ENCODE data around the gene IL18RAP.

The IL18RAP gene

GRCh38 chr2:102483086-102483485, 60.1 kb downstream of the IL18RAP start:
- no peak overlapping the region for H3K4me3 ChIP-seq (ENCODE audit: low read length in 2 of 2)
- no peaks in the 10 kb centered on the region for H3K4me1 ChIP-seq (ENCODE audit: control insufficient read depth, insufficient read depth, low read length)
- H3K27me3 ChIP-seq (ENCODE audit: control insufficient read depth in 1 of 2, insufficient read depth in 2 of 2, low read length in 2 of 2) = peaks cover 2 to 4% of the 10 kb centered on the region in 2 donors
- H3K36me3 ChIP-seq (ENCODE audit: control insufficient read depth in 2 of 2, insufficient read depth in 2 of 2, low read length in 2 of 2) = no peaks in the 10 kb centered on the region
- H3K9ac ChIP-seq (ENCODE audit: low read length in 2 of 2) = no peak overlapping the region
- no peak overlapping the region for H3K27ac ChIP-seq (ENCODE audit: low read length)
- H3K9me3 ChIP-seq (ENCODE audit: control insufficient read depth in 2 of 2, low read length in 2 of 2) = no peaks in the 10 kb centered on the region

DNA sequence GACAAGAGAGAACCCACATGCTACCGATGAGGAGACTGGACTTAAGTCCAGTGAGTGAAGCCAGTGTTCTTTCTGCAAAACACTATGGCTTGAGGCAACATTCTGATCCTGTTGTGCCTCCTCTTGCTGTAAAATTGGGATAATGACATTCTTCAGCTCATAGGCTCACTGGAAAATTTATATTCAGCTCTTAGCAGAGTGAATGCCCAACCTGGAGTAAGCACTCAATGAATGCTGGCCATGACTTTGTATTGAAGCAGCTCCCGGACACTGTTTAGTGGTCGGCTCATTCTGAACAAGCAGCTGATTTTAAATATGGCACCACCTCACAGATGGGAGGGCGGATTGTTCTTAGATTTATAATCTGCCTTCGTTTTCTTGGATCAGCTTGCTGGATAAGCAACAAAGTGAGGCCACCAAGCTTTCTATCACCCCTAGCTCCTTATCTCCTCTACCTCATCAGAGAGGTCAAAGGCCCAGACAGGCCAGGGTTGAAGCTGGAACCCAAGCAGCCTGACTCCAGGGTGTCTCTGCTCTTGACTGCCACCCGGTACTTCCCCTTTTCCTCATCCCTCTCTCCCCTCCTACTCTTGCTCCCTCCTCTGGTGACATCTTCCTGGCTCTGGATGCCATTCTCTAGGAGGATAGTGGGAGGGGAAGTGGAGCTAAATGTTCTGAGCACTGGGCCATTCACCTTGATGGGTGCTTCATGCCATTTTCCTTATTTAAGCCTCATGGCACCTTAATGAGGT, 61.5 kb downstream of the IL18RAP start:
- no peaks in the 10 kb centered on the region for H3K36me3 ChIP-seq (ENCODE audit: control insufficient read depth in 2 of 2, insufficient read depth in 2 of 2, low read length in 2 of 2)
- peaks cover 2 to 4% of the 10 kb centered on the region in 2 donors for H3K27me3 ChIP-seq (ENCODE audit: control insufficient read depth in 1 of 2, insufficient read depth in 2 of 2, low read length in 2 of 2)
- H3K4me1 ChIP-seq (ENCODE audit: control insufficient read depth, insufficient read depth, low read length) = no peaks in the 10 kb centered on the region
- no peak overlapping the region for H3K4me3 ChIP-seq (ENCODE audit: low read length in 2 of 2)
- no peaks in the 10 kb centered on the region for H3K9me3 ChIP-seq (ENCODE audit: control insufficient read depth in 2 of 2, low read length in 2 of 2)
- H3K9ac ChIP-seq (ENCODE audit: low read length in 2 of 2) = no peak overlapping the region
- no peak overlapping the region for H3K27ac ChIP-seq (ENCODE audit: low read length)

GRCh38 chr2:102485147-102485785, 62.3 kb downstream of the IL18RAP start:
- Histone ChIP-seq H3K9me3 (ENCODE audit: control insufficient read depth in 2 of 2, low read length in 2 of 2) (no peaks in the 10 kb centered on the region), H3K9ac (ENCODE audit: low read length in 2 of 2) (no peak overlapping the region), H3K4me1 (ENCODE audit: control insufficient read depth, insufficient read depth, low read length) (no peaks in the 10 kb centered on the region), H3K27ac (ENCODE audit: low read length) (no peak overlapping the region), H3K4me3 (ENCODE audit: low read length in 2 of 2) (no peak overlapping the region), H3K36me3 (ENCODE audit: control insufficient read depth in 2 of 2, insufficient read depth in 2 of 2, low read length in 2 of 2) (no peaks in the 10 kb centered on the region), H3K27me3 (ENCODE audit: control insufficient read depth in 1 of 2, insufficient read depth in 2 of 2, low read length in 2 of 2) (peaks cover 2 to 4% of the 10 kb centered on the region in 2 donors)

- no peaks in the 10 kb centered on the region for H3K36me3 ChIP-seq (ENCODE audit: control insufficient read depth in 2 of 2, insufficient read depth in 2 of 2, low read length in 2 of 2)
- no peaks in the 10 kb centered on the region for H3K4me1 ChIP-seq (ENCODE audit: control insufficient read depth, insufficient read depth, low read length)
- no peak overlapping the region for H3K9ac ChIP-seq (ENCODE audit: low read length in 2 of 2)
- no peak overlapping the region for H3K4me3 ChIP-seq (ENCODE audit: low read length in 2 of 2)
- no peaks in the 10 kb centered on the region for H3K9me3 ChIP-seq (ENCODE audit: control insufficient read depth in 2 of 2, low read length in 2 of 2)
- no peak overlapping the region for H3K27ac ChIP-seq (ENCODE audit: low read length)
- peaks cover 0 to 2% of the 10 kb centered on the region in 2 donors for H3K27me3 ChIP-seq (ENCODE audit: control insufficient read depth in 1 of 2, insufficient read depth in 2 of 2, low read length in 2 of 2)
Measured at GRCh38 chr2:102486941-102487702, 64.2 kb downstream of the IL18RAP start.

DNA sequence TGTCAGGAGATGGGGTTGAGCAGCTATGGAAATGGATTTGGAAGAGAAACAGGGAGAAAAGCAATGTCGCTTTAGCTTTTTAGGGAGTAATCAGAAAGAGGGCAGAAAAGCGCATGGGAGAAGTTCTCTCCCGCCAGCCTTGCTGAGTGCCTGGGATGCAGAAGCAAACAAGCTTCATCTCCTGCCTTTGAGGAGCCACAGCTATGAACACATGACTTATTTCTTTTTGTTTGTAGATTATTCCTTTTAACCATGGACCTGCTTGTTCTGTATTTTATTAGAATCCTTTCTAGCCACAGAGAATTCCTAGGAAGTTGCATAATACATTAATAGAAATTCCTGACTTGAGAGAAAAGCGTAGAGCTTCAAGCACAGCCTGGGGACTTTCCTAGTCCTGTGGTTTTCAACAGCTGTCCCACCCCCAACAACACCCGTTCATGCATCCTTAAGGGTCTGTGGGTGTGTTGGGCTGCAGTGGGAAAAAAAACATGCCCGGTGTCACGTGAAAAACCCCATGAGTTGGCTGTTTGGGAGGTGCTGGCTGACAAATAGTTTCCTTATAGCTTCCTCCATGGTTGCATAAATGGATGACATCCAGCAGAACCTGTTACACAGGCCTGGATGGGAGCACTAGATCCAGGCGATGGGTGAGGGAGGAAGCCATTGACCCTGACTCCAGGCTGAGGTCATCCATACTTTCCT, 65.0 kb downstream of the IL18RAP start:
- Histone ChIP-seq H3K4me1 (ENCODE audit: control insufficient read depth, insufficient read depth, low read length) (no peaks in the 10 kb centered on the region), H3K27ac (ENCODE audit: low read length) (no peak overlapping the region)

GRCh38 chr2:102489646-102490045, 66.7 kb downstream of the IL18RAP start:
- no peaks in the 10 kb centered on the region for H3K4me1 ChIP-seq (ENCODE audit: control insufficient read depth, insufficient read depth, low read length)
- H3K27me3 ChIP-seq (ENCODE audit: control insufficient read depth in 1 of 2, insufficient read depth in 2 of 2, low read length in 2 of 2) = peaks cover 0 to 2% of the 10 kb centered on the region in 2 donors
- no peak overlapping the region for H3K9ac ChIP-seq (ENCODE audit: low read length in 2 of 2)
- no peak overlapping the region for H3K27ac ChIP-seq (ENCODE audit: low read length)
- no peaks in the 10 kb centered on the region for H3K9me3 ChIP-seq (ENCODE audit: control insufficient read depth in 2 of 2, low read length in 2 of 2)
- no peaks in the 10 kb centered on the region for H3K36me3 ChIP-seq (ENCODE audit: control insufficient read depth in 2 of 2, insufficient read depth in 2 of 2, low read length in 2 of 2)
- H3K4me3 ChIP-seq (ENCODE audit: low read length in 2 of 2) = no peak overlapping the region

More for the DNA sequence above, 65.0 kb downstream of the IL18RAP start:
- H3K9ac ChIP-seq (ENCODE audit: low read length in 2 of 2) = no peak overlapping the region
- H3K9me3 ChIP-seq (ENCODE audit: control insufficient read depth in 2 of 2, low read length in 2 of 2) = no peaks in the 10 kb centered on the region
- H3K27me3 ChIP-seq (ENCODE audit: control insufficient read depth in 1 of 2, insufficient read depth in 2 of 2, low read length in 2 of 2) = peaks cover 0 to 2% of the 10 kb centered on the region in 2 donors
- no peaks in the 10 kb centered on the region for H3K36me3 ChIP-seq (ENCODE audit: control insufficient read depth in 2 of 2, insufficient read depth in 2 of 2, low read length in 2 of 2)
- no peak overlapping the region for H3K4me3 ChIP-seq (ENCODE audit: low read length in 2 of 2)

DNA sequence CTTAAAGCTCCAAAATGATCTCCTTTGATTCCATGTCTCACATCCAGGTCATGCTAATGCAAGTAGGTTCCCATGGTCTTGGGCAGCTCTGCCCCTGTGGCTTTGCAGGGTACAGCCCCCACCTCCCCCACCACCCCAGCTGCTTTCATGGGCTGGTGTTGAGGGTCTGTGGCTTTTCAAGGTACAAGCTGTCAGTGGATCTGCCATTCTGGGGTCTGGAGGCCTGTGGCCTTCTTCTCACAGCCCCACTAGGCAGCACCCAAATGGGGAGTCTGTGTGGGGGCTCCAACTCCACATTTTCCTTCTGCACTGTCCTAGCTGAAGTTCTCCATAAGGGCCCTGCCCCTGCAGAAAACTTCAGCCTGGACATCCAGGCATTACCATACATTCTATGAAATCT, 69.0 kb downstream of the IL18RAP start:
- Histone ChIP-seq H3K27ac (ENCODE audit: low read length) (no peak overlapping the region), H3K36me3 (ENCODE audit: control insufficient read depth in 2 of 2, insufficient read depth in 2 of 2, low read length in 2 of 2) (no peaks in the 10 kb centered on the region), H3K9ac (ENCODE audit: low read length in 2 of 2) (no peak overlapping the region), H3K4me3 (ENCODE audit: low read length in 2 of 2) (no peak overlapping the region), H3K4me1 (ENCODE audit: control insufficient read depth, insufficient read depth, low read length) (no peaks in the 10 kb centered on the region), H3K9me3 (ENCODE audit: control insufficient read depth in 2 of 2, low read length in 2 of 2) (no peaks in the 10 kb centered on the region), H3K27me3 (ENCODE audit: control insufficient read depth in 1 of 2, insufficient read depth in 2 of 2, low read length in 2 of 2) (peaks cover 0 to 2% of the 10 kb centered on the region in 2 donors)

- H3K27me3 ChIP-seq (ENCODE audit: control insufficient read depth in 1 of 2, insufficient read depth in 2 of 2, low read length in 2 of 2) = no peaks in the 10 kb centered on the region
- H3K9me3 ChIP-seq (ENCODE audit: control insufficient read depth in 2 of 2, low read length in 2 of 2) = no peaks in the 10 kb centered on the region
- no peak overlapping the region for H3K4me3 ChIP-seq (ENCODE audit: low read length in 2 of 2)
- no peaks in the 10 kb centered on the region for H3K36me3 ChIP-seq (ENCODE audit: control insufficient read depth in 2 of 2, insufficient read depth in 2 of 2, low read length in 2 of 2)
- no peak overlapping the region for H3K9ac ChIP-seq (ENCODE audit: low read length in 2 of 2)
- no peak overlapping the region for H3K27ac ChIP-seq (ENCODE audit: low read length)
- H3K4me1 ChIP-seq (ENCODE audit: control insufficient read depth, insufficient read depth, low read length) = no peaks in the 10 kb centered on the region
Measured at GRCh38 chr2:102494570-102494969, 71.6 kb downstream of the IL18RAP start.

DNA sequence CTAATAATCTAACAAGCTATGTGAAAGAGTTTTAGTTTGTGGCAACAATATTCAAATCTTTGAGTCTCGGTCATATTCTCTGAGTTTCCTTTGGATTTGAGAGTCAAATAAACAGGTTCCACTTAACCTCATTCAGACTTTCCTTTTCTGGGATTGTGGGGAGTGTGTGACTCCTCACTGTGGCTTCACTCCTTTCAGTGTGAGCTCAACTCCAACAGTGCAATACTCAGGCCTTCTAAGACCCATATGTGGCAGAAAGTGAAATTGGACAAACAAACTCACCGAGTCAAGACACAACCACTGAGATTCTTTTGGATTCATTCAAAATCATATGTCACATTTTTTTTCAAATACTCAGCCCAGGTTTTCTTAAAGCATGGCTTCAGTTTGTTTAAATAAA, 75.5 kb downstream of the IL18RAP start:
- no peaks in the 10 kb centered on the region for H3K4me1 ChIP-seq (ENCODE audit: control insufficient read depth, insufficient read depth, low read length)
- H3K36me3 ChIP-seq (ENCODE audit: control insufficient read depth in 2 of 2, insufficient read depth in 2 of 2, low read length in 2 of 2) = no peaks in the 10 kb centered on the region
- H3K4me3 ChIP-seq (ENCODE audit: low read length in 2 of 2) = no peak overlapping the region
- H3K27me3 ChIP-seq (ENCODE audit: control insufficient read depth in 1 of 2, insufficient read depth in 2 of 2, low read length in 2 of 2) = no peaks in the 10 kb centered on the region
- no peak overlapping the region for H3K27ac ChIP-seq (ENCODE audit: low read length)
- H3K9me3 ChIP-seq (ENCODE audit: control insufficient read depth in 2 of 2, low read length in 2 of 2) = no peaks in the 10 kb centered on the region
- no peak overlapping the region for H3K9ac ChIP-seq (ENCODE audit: low read length in 2 of 2)

- H3K9ac ChIP-seq (ENCODE audit: low read length in 2 of 2) = no peak overlapping the region
- H3K9me3 ChIP-seq (ENCODE audit: control insufficient read depth in 2 of 2, low read length in 2 of 2) = no peaks in the 10 kb centered on the region
- no peaks in the 10 kb centered on the region for H3K27me3 ChIP-seq (ENCODE audit: control insufficient read depth in 1 of 2, insufficient read depth in 2 of 2, low read length in 2 of 2)
- H3K4me1 ChIP-seq (ENCODE audit: control insufficient read depth, insufficient read depth, low read length) = no peaks in the 10 kb centered on the region
- no peak overlapping the region for H3K27ac ChIP-seq (ENCODE audit: low read length)
- H3K4me3 ChIP-seq (ENCODE audit: low read length in 2 of 2) = no peak overlapping the region
- H3K36me3 ChIP-seq (ENCODE audit: control insufficient read depth in 2 of 2, insufficient read depth in 2 of 2, low read length in 2 of 2) = no peaks in the 10 kb centered on the region
Measured at GRCh38 chr2:102499558-102499957, 76.6 kb downstream of the IL18RAP start.

All from stomach smooth muscle (tissue), 2 donors.